RWPE2 (cell line): ENCODE measurements around the gene IGSF23.
"Not testable (repeated sequence)": the region's sequence is repeated elsewhere in the genome, so short reads cannot be mapped to it uniquely, and the experiment has no call there.

Experiments
- ATAC-seq: fragments of 200-7000 bp; cut with Tn5 transposase; 3 replicates; pipeline ENCODE4 v1.9.1; 2021; ENCODE audit warnings: low read depth
- DNase-seq: peaks from one replicate; pipeline ENCODE4 v3.0.0-alpha.2; 2020; ENCODE audit warnings: low spot score
- H3K27ac ChIP-seq: fragments of 450-650 bp; 2 replicates; pipeline ENCODE4 v1.5.1; 2017; ENCODE audit warnings: mild to moderate bottlenecking; ENCODE audit not compliant: poor library complexity, severe bottlenecking
- H3K27me3 ChIP-seq: fragments of 250-450 bp; sonication (Bioruptor Pico); 2 replicates; pipeline ENCODE4 v1.5.1; 2021; ENCODE audit warnings: mild to moderate bottlenecking, moderate library complexity; ENCODE audit not compliant: insufficient read depth, poor library complexity, severe bottlenecking
- H3K36me3 ChIP-seq: fragments of 250-450 bp; sonication (Bioruptor Pico); 2 replicates; pipeline ENCODE4 v1.5.1; 2020; ENCODE audit warnings: low read depth, mild to moderate bottlenecking, moderate library complexity
- H3K4me1 ChIP-seq: fragments of 250-450 bp; sonication (Bioruptor Pico); 2 replicates; pipeline ENCODE4 v1.5.1; 2021; ENCODE audit warnings: mild to moderate bottlenecking, moderate library complexity; ENCODE audit not compliant: insufficient read depth, poor library complexity, severe bottlenecking
- H3K4me3 ChIP-seq: fragments of 250-450 bp; sonication (Bioruptor Pico); 2 replicates; pipeline ENCODE4 v1.5.1; 2021; ENCODE audit warnings: mild to moderate bottlenecking, moderate library complexity; ENCODE audit not compliant: severe bottlenecking
- H3K9me3 ChIP-seq: fragments of 250-450 bp; sonication (Bioruptor Pico); 2 replicates; pipeline ENCODE4 v1.5.1; 2021; ENCODE audit warnings: mild to moderate bottlenecking, moderate library complexity; ENCODE audit not compliant: severe bottlenecking
- CTCF ChIP-seq: fragments of 450-650 bp; IDR thresholded peaks from one replicate; pipeline ENCODE4 v1.5.1; 2017; ENCODE audit warnings: mild to moderate bottlenecking, moderate library complexity; ENCODE audit not compliant: poor library complexity, severe bottlenecking

IGSF23 gene

GRCh38 chr19:44592451-44592890 is 20.9 kb upstream of the IGSF23 start:
- Histone ChIP-seq H3K9me3 (no peaks in the 10 kb centered on the region), H3K27ac (no peak overlapping the region), H3K27me3 (no peaks in the 10 kb centered on the region), H3K36me3 (no peaks in the 10 kb centered on the region), H3K4me3 (no peak overlapping the region), H3K4me1 (peaks cover 15% of the 10 kb centered on the region)
- ATAC-seq = no peak
- DNase-seq = no peak
- no peak for TF ChIP-seq CTCF

GRCh38 chr19:44593294-44593693 is 20.1 kb upstream of the IGSF23 start:
- Histone ChIP-seq H3K4me1 (peaks cover 7% of the 10 kb centered on the region), H3K36me3 (no peaks in the 10 kb centered on the region)

GRCh38 chr19:44593866-44594266 is 19.5 kb upstream of the IGSF23 start:
- not testable (repeated sequence) for H3K9me3 ChIP-seq, H3K27ac ChIP-seq, DNase-seq, H3K36me3 ChIP-seq, H3K4me3 ChIP-seq, H3K27me3 ChIP-seq, ATAC-seq, H3K4me1 ChIP-seq

More at GRCh38 chr19:44593294-44593693, 20.1 kb upstream of the IGSF23 start:
- DNase-seq (no peak), ATAC-seq (no peak)
- no peak overlapping the region for H3K4me3 ChIP-seq
- TF ChIP-seq CTCF = no peak
- no peak overlapping the region for H3K27ac ChIP-seq
- no peaks in the 10 kb centered on the region for H3K9me3 ChIP-seq
- H3K27me3 ChIP-seq = no peaks in the 10 kb centered on the region

- no peak for TF ChIP-seq CTCF
- Histone ChIP-seq H3K36me3 (no peaks in the 10 kb centered on the region), H3K27me3 (no peaks in the 10 kb centered on the region), H3K9me3 (no peaks in the 10 kb centered on the region), H3K4me1 (no peaks in the 10 kb centered on the region), H3K4me3 (no peak overlapping the region), H3K27ac (no peak overlapping the region)
- DNase-seq (no peak), ATAC-seq (no peak)
These were observed 16.8 kb upstream of the IGSF23 start for GRCh38 chr19:44596428-44597130.

GRCh38 chr19:44597131-44597491 is 16.3 kb upstream of the IGSF23 start:
- no peaks in the 10 kb centered on the region for H3K9me3 ChIP-seq
- DNase-seq (no peak), ATAC-seq (no peak)
- no peak overlapping the region for H3K4me3 ChIP-seq
- no peaks in the 10 kb centered on the region for H3K4me1 ChIP-seq
- H3K27me3 ChIP-seq = no peaks in the 10 kb centered on the region
- H3K27ac ChIP-seq = no peak overlapping the region
- no peak for TF ChIP-seq CTCF
- no peaks in the 10 kb centered on the region for H3K36me3 ChIP-seq
